CD4-positive, alpha-beta T cell treated with Interleukin-6 at 100 ng/mL for 8 hours (primary cell): ENCODE results near the gene PSMB10.

Source experiments
- DNase-seq: peaks from one replicate; pipeline ENCODE4 v3.0.0-alpha.2; 2020; ENCODE audit warnings: mixed read lengths, low spot score

The PSMB10 gene

DNA sequence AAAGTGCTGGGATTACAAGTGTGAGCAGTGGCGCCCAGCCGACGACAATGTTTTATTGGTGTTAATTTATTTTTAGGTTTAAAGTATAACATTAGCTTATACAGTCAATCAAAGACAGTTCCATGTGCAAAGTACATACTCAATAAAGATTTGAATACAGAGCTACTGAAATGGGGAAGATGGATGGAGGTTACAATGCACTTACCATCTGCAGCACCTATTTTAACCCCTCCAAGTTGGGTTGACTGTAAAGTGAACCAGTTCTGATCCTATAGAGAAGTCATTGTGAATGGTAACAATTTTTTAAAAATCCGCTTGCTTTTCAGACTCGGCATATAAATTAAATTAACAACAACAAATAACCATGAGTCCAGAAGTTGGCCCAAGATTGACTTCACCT is 44.3 kb downstream of the PSMB10 start:
- DNase-seq, result no peak

DNA sequence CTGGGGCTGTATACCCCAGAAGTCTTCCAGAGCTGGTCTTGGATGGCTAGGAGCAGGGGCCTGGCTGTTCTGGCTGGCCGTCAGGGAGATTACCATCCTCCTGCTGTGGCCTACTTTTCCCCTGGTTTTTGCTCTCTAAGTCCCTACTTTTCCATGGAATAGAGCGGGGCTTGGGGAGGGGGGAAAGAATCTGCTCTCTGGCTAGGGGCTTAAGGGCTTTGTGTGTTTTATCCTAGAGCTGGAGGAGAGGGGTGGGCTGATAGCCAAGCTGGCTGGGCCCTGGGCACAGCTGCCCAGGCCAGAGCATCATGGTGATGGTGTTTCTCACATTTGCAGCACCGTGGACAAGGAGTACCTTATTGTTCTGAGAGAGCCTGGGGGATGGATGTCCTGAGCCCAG is 48.3 kb downstream of the PSMB10 start:
- no peak for DNase-seq

DNA sequence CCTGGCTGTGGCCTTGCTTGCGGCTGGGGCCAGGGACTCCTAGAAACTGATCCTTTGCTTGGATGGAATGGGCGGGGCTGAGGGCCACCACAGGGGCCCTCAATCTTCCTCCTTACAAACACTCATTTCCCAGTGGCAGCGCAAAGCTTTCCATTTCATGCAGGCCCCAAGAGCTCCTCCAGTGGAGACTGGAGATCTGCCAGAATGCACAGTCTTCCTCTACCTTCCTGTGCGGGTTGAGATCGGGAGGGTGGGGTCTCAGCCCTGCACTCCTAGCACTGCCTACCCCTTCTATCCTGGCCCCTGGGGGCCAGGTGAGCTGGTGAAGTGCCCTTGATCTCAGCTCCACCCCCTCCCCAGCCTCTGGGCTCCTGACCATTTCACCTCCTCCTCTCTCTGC is 50.3 kb downstream of the PSMB10 start:
- no peak for DNase-seq

DNA sequence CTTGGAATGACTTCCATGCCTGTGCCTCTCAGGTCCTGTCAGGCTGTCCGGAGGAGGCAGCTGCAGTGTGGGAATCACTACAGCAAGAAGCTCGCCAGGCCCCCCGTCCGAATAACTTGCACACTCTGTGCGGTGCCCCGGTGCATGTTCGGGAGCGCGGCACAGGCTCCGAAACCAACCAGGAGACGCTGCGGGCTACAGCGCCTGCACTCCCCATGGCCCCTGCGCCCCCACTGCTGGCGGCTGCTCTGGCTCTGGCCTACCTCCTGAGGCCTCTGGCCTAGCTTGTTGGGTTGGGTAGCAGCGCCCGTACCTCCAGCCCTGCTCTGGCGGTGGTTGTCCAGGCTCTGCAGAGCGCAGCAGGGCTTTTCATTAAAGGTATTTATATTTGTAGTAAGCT is 50.7 kb downstream of the PSMB10 start:
- no peak for DNase-seq

DNA sequence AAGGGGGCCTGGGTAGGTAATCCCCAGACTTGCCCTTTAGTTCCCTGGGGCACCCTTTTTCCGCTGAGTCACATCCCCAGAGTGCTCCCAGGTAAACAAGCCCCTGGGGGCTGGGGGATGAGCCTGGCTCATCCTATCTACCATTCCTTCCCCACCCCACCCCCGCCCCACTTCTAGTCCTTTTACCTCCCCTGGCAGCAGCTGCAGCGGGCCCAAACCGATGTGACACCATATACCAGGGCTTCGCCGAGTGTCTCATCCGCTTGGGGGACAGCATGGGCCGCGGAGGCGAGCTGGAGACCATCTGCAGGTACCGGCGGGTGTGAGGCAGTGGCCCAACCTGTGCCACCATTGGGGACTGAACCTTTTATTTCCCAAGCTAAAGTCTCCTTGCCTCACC is 51.1 kb downstream of the PSMB10 start:
- no peak for DNase-seq

DNA sequence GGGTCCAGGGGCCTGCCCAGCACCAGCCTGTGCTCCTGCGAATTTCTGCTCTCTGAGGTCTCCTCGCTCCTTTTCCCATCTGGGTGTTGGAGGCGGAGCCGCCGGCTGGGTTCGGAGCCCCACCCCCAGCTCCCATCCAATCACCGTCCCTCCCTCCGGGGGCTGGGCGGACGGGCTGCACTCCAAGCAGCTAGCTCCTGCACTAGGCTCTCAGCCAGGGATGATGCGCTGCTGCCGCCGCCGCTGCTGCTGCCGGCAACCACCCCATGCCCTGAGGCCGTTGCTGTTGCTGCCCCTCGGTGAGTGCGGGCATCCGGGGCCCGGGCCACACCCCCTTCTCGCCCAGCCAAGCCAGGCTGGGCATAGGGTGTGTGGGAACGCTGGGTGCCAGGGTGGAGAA is 52.0 kb downstream of the PSMB10 start, which contains the start of gene NRN1L:
TSS of gene NRN1L (plus strand) at position 202 of the 400 bp plus-strand sequence. CDS start at position 221, 19 bp downstream.
- DNase-seq, result no peak
